ENCODE results near the gene CACNG6. TPM values are rescaled to one million over a fixed set of nuclear protein-coding genes. Genes with fewer than 3 reads are reported as not detected.
"Not testable (repeated sequence)": the region's sequence is repeated elsewhere in the genome, so short reads cannot be mapped to it uniquely, and the experiment has no call there.

CACNG6 gene
- total RNA-seq, 1 donor from 2014 or later, result 0.20 TPM

DNA sequence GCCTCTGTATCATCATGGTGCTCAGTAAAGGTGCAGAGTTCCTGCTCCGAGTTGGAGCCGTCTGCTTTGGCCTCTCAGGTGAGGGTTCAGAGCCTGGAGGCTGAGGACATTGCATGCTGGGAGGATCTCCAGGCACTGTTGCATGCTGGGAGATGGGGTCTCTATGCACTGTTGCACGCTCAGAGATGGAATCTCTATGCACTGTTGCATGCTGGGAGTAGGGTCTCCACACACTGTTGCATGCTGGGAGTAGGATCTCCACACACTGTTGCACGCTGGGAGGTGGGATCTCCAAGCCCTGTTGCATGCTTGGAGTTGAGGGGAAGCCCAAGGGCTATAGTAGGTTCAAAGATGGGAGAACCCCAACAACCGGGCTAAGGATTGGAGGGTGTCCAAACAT is 8.3 kb downstream of the CACNG6 start:
- DNase-seq (ENCODE audit: low read depth in 2 of 2), result no peak

DNA sequence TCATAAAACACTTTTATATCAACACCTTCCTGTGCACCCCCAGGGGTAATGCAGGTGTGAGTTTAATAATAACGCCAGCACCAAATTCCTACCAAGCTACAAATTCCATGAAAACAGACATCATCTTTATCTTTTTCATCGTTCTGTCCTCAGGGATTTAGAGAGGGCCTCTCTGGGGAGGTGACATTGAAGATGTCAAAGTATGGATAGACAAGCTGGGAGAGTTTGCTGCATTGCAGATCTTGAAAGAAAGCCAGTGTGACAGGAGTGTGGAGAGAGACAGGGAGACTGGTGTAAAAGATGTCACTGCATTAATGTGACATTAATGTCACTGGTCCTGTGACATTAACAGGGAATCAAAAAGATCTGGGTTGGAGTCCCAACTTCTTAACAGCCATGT is 10.1 kb downstream of the CACNG6 start:
- no peak for DNase-seq (ENCODE audit: low read depth in 2 of 2)

DNA sequence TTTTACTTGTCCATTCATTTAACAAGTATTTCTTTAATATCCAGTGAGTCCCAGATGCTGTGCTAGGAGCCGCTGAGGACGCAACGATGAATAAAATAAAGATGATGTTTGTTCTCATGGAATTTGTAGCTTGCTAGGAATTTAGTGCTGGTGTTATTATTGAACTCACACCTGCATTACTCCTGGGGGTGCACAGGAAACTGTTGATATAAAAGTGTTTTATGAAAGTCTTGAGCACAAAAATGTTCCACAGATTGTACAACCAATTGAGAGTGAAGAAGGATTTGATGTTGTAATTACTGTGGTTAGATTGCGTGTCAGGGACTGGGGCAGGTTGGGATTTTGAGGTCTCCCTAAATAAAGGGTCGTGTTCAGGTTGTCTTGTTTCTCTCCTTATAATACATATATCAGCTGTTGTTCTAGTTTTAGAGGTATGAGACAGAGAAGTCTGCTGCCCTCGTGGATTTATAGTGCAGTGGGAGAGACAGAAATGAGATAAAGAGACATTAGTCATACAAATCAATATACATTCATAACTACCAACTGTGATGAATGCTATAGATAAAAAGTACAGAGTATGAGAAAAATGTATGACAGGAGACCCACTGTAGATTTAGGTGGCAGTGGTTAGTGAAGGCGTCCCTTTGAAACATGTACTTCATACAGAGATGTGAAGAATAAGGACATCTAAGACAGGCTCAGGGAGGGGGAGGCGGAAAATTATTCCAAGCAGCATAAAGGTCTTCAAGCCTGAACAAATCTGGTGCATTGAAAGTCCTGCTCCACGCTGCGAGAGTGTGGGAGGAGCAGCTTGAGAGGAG is 11.3 kb downstream of the CACNG6 start:
- DNase-seq (ENCODE audit: low read depth in 2 of 2), result no peak

DNA sequence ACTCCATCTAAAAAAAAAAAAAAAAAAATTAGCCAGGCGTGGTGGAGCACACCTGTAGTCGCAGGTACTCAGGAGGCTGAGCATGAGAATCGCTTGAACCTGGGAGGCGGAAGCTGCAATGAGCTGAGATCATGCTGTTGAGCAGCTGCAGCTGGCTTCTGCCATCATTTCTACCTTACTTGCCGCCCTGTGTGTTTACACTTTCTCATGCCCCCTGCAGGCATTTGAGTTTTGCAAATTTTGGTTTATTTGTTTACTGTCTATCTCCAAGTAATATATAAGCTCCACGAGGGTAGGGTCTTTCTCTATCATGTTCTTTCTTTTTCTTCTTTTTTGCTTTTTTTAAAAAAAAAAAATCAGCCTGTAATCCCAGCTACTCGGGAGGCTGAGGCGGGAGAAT is 18.0 kb downstream of the CACNG6 start:
- DNase-seq (ENCODE audit: low read depth in 2 of 2), result no peak

DNA sequence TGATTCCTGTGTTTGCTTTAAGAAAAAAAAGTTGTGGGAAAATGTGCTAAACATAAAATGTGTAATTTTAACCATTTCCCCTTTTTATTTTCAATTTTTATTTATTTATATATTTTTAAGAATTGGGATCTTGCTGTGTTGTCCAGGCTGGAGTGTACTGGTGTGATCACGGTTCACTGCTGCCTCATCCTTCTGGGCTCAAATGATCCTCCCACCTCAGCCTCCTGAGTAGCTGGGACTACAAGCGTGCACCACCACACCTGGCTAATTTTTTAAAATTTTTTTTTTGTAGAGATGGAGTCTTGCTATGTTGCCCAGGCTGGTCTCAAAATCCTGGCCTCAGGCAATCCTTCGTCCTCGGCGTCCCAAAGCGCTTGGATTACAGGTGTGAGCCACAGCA is 19.0 kb downstream of the CACNG6 start:
- DNase-seq (ENCODE audit: low read depth in 2 of 2), result no peak

DNA sequence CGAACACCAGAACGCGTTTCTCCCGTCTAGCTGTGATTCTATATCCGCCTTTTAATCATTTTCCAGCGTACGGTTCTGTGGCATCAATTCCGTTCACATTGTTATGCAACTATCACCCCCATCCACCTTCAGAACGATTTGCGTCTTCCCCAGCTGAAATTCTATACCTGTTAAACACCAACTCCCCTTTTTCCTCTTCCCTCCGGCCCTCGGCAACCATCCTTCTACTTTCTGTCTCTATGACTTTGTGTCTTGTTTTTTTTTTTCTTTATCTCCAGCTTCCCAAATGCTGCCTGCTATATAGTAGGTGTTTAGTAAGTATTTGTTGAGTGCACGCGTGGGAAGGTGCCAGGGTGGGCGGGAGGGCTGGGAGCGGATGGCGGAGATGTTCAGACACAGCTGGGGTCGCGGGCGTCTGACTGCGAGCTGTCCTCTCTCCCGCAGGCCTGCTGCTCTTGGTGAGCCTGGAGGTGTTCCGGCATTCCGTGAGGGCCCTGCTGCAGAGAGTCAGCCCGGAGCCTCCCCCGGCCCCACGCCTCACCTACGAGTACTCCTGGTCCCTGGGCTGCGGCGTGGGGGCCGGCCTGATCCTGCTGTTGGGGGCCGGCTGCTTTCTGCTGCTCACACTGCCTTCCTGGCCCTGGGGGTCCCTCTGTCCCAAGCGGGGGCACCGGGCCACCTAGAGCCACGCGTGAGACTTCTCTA is 20.2 kb downstream of the CACNG6 start:
- no peak for DNase-seq (ENCODE audit: low read depth in 2 of 2)

DNA sequence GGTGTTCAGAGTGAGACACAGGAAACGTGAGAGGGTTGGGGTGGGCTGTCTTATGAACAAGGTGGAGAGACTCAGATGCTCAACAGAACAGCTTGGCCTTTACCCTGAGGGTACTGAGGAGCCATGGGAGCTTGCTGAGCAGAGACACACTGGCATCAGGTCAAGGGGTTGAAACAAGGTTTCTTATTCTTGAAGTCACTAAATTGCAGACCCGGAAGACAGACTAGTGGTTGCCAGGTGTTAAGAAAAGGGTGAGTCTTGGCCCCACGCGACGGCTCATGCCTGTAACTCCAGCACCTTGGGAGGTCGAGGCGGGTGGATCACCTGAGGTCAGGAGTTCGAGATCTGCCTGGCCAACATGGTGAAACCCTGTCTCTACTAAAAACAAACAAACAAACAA is 22.4 kb downstream of the CACNG6 start:
- no peak for DNase-seq (ENCODE audit: low read depth in 2 of 2)

DNA sequence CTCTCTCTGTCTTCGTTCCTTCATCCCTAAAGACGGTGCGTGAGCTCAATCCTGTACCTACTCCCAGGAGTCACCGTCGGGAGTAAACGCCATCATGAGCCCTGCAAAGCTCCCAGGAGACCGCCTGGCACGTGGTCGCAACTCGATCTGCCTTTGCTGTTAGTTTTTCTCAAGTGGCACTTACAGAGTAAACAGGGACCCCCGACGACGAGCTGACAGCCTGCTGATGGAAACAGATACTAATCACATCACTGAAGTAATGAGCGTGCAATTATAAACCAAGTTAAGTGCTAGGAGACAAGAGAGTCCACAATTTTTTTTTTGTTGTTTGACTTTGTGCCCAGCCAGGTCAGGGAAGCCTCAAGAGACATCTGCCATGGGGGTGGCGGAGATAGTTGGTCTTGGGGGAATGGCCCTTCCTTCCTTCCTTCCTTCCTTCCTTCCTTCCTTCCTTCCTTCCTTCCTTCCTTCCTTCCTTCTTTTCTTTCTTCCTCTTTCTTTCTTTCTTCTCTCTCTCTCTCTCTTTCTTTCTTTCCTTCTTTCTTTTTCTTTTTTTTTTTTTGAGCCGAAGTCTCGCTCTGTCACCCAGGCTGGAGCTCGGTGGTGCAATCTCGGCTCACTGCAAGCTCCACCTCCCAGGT is 23.6 kb downstream of the CACNG6 start:
- no peak for DNase-seq (ENCODE audit: low read depth in 2 of 2)

DNA sequence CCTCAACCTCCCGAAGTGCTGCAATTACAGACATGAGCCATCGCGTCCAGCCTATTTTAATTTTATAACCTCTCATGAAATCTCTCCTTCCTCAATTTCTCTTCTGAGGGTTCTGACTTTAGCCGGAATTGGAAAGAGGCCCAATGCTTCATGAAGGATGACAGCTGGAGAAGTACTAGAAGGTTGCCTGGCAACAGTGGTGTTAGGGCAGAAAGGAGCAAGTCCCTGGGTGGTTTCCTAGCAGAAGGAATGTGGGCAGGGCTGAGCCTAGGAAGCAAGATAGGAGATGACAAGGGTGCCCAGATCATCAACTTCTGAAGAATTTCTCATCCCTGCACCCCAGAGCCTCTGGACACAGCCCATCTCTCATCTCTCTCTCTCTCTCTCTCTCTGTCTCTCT is 25.8 kb downstream of the CACNG6 start:
- peak in 1 of 2 donors; percentile 33 for DNase-seq (ENCODE audit: low read depth in 2 of 2)

DNA sequence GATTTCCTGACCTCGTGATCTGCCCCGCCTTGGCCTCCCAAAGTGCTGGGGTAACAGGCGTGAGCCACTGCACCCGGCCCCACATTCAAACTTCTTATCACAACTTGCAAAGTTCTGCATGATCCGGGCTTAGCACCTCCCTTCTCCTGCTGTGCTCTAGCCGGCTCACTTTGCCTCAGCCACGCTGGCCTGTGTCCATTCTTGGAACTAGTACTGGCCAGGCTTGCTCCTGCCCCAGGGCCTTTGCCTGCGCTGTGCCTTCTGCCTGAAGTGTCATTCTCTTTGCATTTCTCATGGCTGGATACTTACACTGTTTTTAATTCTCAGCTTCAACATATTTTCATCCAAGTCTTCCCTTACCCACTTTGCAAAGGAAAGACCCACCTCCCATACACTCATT is 29.9 kb downstream of the CACNG6 start:
- no peak for DNase-seq (ENCODE audit: low read depth in 2 of 2)

DNA sequence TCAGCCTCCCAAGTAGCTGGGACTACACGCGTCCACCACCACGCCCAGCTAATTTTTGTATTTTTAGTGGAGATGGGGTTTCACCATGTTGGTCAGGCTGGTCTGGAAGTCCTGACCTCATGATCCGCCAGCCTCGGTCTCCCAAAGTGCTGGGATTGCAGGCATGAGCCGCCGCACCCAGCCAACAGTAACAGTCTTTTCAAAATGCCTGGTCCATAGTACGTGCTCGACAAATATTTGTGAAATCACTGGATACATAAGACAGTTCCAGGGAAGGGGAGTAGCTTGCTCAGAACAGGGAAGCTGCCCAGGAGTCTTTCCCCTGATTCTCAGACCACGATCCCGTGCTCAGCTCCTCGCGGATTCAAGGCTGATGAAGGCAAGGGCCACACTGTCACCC is 30.5 kb downstream of the CACNG6 start:
- DNase-seq (ENCODE audit: low read depth in 2 of 2), result no peak

DNA sequence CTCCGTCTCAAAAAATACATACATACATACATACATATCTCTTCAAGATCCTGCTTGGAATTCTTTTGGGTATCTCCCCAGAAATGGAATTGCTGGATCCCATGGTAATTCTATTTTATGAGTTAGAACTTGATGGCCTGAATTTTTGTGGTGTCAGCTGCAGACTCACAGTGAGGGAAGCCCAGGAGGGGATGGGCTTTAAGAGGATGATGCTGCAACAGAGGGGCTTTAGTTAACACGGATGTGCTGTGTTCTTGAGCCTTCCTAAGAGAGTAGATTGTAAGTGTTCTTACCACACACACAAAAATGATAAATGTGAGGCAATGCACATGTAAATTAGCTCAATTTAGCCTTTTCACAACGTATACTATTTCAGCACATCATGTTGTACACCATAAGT is 31.8 kb downstream of the CACNG6 start:
- no peak for DNase-seq (ENCODE audit: low read depth in 2 of 2)

DNA sequence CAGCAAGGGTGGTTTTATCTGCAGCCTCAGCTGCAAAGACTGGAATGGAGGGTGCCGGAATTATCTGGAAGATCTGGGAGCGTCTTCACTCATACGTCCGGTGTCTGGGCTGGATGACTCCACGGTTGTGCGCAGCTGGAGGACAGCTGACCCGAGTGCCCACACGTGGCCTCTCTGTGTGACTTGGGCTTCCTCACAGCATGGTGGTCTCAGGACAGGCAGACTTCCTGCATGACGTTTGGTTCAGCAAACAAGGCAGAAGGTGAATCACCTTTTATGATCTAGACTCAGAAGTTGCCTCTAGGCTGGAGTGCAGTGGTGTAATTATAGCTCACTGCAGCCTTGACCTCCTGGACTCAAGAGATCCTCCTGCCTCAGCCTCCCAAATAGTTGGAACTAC is 33.2 kb downstream of the CACNG6 start:
- DNase-seq (ENCODE audit: low read depth in 2 of 2), result no peak

DNA sequence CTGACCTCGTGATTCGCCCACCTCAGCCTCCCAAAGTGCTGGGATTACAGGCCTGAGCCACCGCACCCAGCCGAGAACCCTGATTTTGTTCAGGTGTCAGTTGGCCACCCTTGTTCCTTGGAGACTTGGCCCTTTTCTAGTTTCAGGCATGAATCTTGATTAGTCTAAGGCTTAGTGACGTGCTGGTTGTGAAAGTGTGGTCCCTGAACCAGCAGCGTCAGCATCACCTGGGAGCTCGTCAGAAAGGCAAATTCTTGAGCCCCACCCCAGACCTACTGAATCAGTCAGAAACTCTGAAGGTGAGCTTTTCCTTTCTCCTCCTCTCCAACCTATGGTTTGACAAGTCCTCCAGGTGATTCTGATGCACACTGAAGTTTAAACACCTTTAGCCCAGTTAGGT is 35.2 kb downstream of the CACNG6 start:
- no peak for DNase-seq (ENCODE audit: low read depth in 2 of 2)

DNA sequence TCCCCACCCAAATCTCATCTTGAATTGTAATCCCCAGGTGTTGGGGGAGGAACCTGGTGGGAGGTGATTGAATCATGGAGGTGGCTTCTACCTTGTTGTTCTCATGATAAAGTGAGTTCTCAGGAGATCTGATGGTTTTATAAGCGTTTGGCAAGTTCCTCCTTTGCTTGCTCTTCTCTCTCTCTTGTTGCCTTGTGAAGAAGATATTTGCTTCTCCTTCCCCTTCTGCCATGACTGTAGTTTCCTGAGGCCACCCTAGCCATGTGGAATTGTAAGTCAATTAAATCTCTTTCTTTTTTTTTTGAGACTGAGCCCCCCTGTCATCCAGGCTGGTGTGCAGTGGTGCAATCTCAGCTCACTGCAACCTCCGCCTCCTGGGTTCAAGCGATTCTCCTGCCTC is 37.9 kb downstream of the CACNG6 start:
- DNase-seq (ENCODE audit: low read depth in 2 of 2), result no peak

DNA sequence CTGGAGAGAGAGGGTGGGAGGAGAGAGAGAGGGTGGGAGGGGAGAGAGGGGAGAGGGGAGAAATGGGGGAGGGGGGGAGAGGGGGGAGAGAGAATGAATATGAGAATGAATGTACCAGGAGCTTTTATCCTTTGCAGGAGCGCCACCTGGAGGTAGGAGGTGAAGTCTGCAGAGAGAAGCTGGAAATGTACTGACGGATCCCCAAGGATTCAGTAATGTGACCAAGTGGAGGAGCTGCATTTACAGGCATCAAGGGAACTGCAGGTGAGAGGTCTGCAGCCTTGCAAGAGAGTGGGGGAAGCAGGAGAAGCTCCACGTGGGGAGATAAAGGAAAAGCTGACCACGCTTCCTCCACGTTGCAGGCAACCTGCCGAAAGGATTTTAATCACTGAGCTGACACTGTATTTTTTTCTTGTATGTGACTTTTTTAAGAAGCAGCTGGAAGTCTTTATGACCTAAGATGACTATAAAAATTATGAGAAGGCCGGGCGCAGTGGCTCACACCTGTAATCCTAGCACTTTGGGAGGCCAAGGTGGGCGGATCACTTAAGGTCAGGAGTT is 38.6 kb downstream of the CACNG6 start:
- DNase-seq (ENCODE audit: low read depth in 2 of 2), result peak; percentile 74 to 80

DNA sequence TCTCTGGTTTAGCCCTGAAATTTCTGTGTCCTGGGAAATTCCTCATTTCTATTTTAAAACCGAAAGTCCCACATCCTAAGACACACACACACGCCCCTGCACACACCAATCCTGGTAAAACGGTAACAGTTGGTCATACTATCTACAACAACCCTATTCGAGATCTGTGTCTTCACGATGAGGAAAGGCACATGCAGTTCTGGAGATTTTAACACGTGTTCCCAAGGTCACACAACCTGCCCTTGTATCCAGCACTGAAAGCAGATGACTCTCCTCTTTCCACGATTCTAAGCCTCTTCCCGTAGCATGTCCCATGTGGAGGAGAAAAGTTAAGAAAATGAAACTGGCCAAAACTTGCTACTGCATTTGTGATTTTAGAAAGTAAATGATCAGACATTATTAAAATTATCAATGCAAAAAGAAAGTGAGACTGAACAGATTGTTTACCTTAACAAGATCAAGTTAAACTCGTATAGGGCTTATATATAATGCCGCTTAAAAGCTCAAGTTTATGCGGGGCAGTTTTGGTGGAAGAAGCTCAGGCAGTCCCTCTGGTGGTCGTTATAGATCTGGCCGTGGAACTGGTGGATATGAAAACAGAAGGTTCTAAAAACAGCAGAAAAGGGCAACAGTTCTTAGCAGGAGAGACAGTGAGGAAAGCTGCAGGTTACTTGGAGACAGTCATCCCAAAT is 39.6 kb downstream of the CACNG6 start:
- DNase-seq (ENCODE audit: low read depth in 2 of 2), result peak; percentile 39 to 58

DNA sequence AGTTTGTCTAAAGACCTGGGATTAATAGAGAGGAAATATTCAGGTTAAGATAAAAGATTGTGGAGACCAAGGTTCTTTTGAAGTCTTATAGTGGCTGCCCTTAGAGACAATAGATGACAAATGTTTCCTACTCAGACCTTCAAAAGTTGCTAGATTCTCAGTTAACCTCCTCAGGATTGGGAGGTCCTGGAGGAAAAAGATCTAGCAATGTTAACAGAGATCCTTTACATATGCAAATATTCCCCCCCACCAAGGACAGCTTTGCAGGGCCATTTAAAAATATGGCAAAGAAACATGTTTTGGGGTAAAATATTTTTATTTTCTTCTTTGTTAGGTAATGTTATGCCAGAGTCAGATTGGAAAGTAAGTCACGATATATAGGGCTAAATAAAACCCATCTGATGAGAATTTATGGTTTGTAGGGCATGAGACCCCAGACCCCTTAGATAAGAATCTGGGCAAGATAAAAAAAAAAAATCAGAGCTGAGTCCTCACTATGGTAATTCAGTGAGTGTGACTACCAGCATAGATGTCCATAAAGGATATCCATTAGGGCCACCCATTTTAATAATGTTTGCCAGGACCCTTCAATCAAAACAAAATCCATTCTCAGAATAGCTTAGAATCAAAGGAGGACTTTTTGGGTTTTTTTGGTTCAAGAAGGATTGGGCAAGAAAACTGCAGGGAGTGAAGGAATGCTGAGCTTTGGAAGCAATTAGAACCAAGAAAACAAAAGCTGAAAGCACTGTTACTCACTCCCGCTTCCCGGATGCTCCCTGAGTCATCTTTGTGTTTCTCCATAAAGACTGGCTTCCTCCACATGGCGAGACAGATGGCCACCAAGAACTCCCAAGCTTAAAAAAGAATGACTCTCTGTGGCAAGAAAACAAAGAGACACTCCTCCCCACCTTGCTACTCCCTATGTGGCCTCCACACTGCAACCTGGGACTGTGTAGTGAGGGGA is 44.1 kb downstream of the CACNG6 start:
- DNase-seq (ENCODE audit: low read depth in 2 of 2), result peak; percentile 20 to 91

DNA sequence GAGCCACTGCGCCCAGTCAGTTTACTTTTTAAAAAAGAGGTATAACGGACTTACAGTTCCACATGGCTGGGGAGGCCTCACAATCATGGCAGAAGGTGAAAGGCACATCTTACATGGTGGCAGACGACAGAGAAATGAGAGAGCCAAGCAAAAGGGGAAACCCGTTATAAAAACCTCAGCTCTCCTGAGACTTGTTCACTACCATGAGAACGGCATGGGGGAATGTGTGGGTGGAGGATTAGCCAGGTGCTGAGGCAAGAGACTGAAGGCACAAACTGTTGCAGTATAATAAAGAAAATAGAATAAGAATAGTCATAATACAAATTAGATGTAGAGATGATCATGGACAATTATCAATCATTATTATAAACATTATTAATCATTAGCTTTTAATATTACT is 45.1 kb downstream of the CACNG6 start:
- DNase-seq (ENCODE audit: low read depth in 2 of 2), result not testable (repeated sequence)

DNA sequence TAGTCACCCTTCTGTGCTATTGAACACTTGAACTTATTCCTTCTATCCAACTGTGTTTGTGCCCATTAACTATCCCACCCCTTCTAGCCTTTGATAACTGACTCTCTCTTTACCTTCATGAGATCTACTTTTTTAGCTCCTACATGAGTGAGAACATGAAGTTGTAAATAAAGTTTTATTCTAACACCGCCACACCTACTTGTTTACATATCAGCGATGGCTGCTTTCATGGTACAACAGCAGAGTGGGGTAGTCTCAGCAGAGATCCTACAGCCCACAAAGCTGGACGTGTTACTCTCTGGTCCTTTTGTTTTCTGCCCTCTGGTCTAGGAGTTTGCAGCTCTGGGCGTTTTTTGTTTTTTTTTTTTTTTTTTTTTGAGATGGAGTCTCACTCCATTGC is 48.6 kb downstream of the CACNG6 start:
- no peak for DNase-seq (ENCODE audit: low read depth in 2 of 2)
